Left cardiac atrium (tissue), 4 donors: ENCODE data around the gene LGR5. TPM values are rescaled to one million over a fixed set of nuclear protein-coding genes. Genes with fewer than 3 reads are reported as not detected.
A peak's percentile ranks its signal among the peaks of the same experiment; 100 is the strongest.
"Not testable (repeated sequence)": the region's sequence is repeated elsewhere in the genome, so short reads cannot be mapped to it uniquely, and the experiment has no call there.

Source experiments
- ATAC-seq, 2 donors: fragments of 200-7000 bp; cut with Tn5 transposase; one replicate each; pipeline ENCODE4 v1.9.1; 2020; ENCODE audit warnings: mild to moderate bottlenecking in 2 of 2, moderate library complexity in 2 of 2
- DNase-seq: peaks from one replicate; pipeline ENCODE4 v3.0.0-alpha.2; 2020
- intact Hi-C, 2 donors: fragments of 100-400 bp; cut with DNase I; formaldehyde crosslinking; loops; one replicate each; pipeline versions ENCODE4 v1.14.1 to v1.15.1; 2022 to 2023
- total RNA-seq, 2 donors: library from RNA; stranded (reverse); fragmentation: NEBNext Ultra II Directional; extraction: Animal tissue kit (Norgen Biotek cat#: 25700); gene quantifications; one replicate each; pipeline ENCODE4 v1.2.1, GENCODE V29; 2021
- donor health status: DM: no; HTN: yes; CAD: no.
- donor health status: DM: no; HTN: yes; CAD: no; lungs with severe emphysema.
- donor health status: DM: yes; HTN: yes; CAD: no.
- donor health status: Dilated cardiomyopathy.

The LGR5 gene
- total RNA-seq, 2 donors from 2014 or later, result 0.10 to 0.12 TPM

DNA sequence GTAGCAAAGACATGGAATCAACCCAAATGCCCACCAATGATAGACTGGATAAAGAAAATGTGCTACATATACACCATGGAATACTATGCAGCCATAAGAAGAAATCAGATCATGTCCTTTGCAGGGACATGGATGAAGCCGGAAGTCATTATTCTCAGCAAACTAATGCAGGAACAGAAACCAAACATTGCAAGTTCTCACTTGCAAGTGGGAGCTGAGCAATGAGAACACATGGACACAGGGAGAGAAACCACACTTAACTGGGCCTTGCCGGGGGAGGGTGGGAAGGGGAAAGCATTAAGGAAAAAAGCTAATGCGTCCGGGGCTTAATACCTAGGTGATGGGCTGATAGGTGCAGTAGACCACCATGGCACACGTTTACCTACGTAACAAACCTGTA is 130.3 kb downstream of the LGR5 start:
- intact Hi-C loops, ATAC-seq, DNase-seq: not testable (repeated sequence)

DNA sequence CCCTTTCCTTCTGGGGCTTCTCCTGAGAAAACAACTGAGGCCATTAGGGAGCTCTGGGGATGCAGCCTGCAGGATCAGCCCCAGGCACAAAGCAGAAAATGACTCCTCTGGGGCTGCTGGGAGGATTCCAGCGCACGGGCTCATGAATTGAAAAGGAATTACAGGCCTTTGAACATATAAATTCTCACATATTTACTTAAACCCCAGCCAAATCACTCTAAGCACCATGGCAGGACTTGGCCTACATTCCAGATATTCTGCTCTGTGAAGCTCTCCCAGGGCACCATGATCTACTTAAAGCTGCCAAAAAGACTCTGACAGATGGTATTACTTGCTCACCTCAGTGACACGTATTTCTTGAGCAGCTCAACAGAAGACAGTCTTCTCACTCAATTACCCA is 136.9 kb downstream of the LGR5 start:
- intact Hi-C loops, result no loop called here
- no peak for ATAC-seq
- DNase-seq, result no peak

DNA sequence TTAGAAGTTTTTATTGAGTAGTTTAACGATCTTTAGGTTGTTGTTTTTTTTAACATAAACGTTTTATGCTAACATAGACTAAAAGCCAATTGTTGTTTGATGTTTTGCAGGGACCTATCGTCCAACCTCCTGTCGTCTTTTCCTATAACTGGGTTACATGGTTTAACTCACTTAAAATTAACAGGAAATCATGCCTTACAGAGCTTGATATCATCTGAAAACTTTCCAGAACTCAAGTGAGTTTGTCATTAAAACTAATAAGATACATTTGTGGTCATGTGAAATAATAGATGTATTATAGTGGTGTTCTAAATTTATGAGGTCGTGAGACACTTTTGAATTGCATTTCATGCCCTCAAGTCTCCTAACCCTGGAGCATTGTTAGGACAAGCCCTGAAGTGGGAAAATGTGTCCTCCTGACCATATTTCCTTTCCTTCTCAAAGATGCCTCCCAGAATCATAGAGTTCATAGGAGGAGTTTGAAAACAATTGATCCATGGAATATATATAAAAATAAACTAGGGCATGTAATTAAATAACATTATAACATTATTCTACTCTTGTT is 139.2 kb downstream of the LGR5 start:
- no peak for DNase-seq
- intact Hi-C loops, result no loop called here

DNA sequence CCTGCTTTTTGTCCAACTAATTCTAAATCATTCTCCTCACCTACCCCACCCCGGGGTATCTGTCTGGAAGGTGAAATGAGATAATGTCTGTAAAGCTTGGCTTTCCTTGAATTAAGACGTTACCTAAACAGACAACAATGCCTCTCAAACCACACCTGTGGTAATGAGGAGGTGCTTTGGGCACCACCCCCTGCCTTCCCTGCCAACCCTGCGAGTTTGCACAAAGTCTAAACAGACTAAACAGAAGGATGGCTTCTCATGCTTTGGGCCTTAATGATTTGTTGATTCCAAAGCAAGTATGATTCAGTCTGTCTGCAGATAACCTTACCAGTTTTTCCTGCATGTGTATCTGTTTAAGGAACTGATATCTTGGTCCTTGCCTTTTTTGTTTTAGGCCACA is 141.6 kb downstream of the LGR5 start:
- ATAC-seq (no peak), DNase-seq (no peak)
- intact Hi-C loops, result no loop called here

More for the DNA sequence above, 139.2 kb downstream of the LGR5 start:
- ATAC-seq, result no peak

DNA sequence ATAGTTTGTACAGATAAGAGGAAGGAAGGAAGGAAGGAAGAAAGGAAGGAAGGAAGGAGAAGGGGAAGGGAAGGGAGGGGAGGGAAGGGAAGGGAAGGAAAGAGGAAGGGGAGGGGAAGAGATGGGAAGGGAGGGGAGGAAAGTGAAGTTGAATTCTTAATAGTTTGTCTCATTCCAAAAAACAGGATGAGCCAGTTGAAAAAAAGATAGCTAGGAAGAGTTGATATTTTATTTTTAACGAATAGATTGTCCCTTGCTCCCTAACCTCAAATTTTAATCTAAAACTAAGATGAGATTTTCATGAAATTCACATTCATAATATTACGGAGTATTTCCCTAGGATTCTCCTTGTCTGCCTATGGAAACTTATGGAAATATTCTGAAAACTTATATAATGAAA is 143.3 kb downstream of the LGR5 start:
- DNase-seq (no peak), ATAC-seq (no peak)
- intact Hi-C loops, result no loop called here

DNA sequence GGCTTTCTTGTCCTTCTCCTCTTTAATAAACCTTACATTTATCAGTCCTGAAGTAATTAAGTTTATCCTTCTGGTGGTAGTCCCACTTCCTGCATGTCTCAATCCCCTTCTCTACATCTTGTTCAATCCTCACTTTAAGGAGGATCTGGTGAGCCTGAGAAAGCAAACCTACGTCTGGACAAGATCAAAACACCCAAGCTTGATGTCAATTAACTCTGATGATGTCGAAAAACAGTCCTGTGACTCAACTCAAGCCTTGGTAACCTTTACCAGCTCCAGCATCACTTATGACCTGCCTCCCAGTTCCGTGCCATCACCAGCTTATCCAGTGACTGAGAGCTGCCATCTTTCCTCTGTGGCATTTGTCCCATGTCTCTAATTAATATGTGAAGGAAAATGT is 144.8 kb downstream of the LGR5 start:
- DNase-seq, result no peak

DNA sequence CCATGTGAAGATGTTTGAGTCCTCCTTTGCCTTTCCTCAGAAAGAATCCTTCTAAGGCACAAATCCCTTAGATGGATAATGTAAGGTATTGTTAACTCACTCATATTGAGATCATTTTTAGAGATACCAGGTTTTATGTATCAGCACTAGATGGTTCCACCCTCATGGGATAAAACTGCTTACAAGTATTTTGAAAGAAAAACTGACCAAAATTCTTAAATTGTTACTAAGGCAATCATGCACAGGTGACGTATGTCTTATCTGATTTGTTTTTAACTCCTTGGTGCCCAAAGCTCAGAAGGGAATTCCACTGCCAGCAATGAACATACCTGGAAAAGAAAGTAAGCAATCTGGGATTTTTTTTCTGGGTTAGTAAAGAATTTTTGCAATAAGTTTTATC is 145.6 kb downstream of the LGR5 start:
- ATAC-seq, result no peak
- no peak for DNase-seq
- intact Hi-C loops, result no loop called here

More for the DNA sequence above, 144.8 kb downstream of the LGR5 start:
- ATAC-seq, result no peak
- intact Hi-C loops, result no loop called here

DNA sequence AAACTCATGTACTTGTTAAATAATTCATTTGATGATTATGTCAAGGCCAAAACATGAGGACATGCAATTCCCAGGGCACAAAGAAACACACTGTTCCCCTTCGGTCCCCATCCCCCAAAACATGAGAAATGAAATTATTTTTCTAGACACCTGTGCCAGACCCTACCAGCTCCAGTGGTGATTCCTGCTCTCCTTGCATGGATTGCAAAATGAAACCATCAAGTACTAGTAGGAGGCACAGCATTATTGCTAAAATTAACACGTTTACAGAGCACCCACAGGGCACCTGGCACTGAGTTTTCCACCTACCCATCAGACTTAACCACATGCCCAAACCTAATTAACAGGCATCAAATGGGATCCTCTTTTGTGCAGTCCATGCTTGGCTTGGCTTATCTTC is 147.4 kb downstream of the LGR5 start:
- intact Hi-C loops, result no loop called here
- no peak for DNase-seq

DNA sequence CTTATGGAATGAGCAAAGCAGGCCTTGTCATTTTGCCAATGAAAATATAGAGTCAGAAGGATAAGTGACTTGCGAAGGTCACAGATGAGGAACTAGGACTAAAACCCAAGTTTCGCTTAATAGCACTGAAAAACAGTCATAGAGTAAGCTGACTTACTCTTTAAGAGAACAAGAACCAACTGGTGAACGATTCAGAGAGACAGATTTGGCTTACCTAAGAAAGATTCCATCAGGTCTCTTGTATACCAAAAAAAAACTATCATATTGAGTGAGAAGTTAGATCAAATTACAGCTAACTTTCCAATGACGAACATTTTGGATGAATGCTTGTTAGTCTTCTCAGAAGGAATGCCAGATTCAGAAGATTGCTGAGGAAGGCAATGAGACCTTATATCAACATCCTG is 149.9 kb downstream of the LGR5 start:
- DNase-seq (no peak), ATAC-seq (no peak)
- intact Hi-C loops, result no loop called here

More for the DNA sequence above, 147.4 kb downstream of the LGR5 start:
- ATAC-seq, result no peak

DNA sequence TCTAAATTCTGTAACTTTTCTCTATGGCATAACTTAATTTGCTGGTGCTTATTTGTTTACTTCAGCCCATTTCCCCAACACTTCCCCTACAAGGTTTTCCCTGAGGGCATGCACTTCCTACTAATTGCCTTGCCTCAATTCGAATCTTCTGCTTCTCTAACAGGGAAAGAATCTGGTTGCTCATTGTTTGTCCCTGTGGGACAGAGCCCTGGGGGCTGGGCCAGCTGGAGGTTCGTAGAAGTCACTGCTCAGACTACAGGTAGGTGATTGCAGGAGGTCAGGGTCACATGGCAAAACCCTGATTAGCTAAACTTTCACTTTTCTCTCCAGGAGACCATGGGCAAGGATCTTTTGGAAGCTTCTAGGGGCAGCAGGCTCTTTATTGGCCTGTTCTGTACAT is 152.0 kb downstream of the LGR5 start:
- intact Hi-C loops, result no loop called here
- DNase-seq (no peak), ATAC-seq (no peak)

DNA sequence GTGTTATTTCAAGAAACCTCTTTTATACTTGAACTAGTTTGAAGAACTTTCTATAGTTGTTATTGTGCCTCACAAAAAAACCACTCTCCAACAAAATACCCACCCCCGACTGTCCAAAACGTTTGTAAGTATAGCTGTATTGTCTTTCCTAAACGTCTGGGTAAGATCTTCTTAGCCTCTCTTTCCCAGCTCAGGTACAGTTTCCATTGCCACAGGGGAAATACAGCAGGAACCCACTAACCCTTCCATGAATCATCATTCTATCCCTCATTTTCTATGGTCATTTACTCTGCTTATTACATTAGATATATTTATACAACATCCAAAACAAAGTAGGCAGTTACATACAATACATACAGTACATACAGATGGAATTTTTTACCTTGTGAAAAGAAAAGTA is 153.2 kb downstream of the LGR5 start:
- no peak for DNase-seq
- ATAC-seq, result no peak
- intact Hi-C loops, result no loop called here

DNA sequence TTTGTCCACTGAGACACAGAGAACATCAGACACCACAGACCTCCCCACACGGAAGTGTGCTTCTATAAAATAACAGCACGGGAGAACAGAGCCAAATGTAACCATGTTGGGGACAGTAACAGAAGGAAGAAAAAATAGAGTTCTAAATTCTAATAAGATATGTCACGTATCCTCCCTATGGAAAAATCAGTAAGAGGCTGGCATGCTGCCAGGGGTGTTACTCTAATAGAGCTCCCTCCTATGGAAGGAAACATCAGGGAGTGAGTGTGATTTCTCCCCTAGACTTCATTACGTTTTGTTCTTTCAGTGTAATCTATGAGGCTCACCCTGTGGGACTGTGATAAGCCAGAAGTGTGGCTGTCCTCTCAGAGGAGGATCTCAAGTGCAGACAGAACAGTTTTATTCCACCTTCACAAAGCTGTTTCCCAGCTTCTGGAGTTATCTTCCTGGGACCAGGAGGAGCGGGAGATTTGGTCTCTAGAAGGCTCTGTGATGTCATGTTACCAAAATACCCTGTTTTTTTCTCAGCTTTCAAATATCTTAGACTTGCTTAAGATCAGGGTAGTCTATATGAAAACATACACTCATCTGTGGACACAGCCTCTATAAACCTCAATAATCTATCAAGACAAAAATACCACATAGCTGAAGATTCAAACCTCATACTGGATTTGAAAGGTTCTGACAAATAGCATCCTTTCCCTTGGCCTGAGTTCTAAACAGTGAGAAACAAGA is 154.8 kb downstream of the LGR5 start:
- ATAC-seq (peak; percentile 46 to 53), DNase-seq (peak; percentile 65)
- intact Hi-C loops, result no loop called here

DNA sequence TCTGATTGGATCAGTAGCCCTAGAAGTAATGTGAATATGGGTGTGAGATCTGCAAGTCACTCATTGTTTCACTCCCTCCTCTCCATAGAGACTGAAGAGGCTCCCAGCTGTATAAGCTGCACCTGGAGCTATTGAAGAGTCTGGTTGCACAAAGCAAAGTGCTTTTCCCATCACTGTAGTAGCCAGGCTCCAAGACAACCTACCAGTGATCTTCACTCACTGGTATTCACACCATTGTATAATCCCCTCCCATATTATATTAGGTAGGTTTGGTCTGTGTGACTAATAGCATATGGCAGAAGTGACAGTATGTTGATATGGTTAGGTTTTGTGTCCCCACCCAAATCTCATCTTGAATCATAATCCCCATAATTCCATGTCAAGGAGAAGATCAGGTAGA is 159.6 kb downstream of the LGR5 start:
- intact Hi-C loops, result no loop called here
- no peak for ATAC-seq
- DNase-seq, result no peak

DNA sequence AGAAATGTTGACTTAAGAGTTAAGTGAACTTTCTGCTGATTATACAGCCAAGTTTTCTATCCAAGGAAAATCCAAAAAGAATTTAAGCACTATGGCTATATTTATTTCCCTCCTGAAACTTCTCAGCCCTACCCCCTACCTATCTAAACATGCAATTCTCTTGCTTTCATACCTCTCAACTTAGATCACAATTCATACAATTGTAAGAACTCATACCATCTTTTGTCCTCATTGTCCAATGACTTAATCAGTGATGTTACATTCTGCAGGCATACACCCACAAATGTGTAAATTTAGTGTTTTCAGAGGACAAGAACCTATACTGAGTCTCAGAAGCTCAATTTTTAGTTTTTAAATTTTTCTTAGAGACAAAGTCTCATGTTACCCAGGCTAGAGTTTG is 161.9 kb downstream of the LGR5 start:
- intact Hi-C loops, result no loop called here
- ATAC-seq, result no peak
- DNase-seq, result no peak

DNA sequence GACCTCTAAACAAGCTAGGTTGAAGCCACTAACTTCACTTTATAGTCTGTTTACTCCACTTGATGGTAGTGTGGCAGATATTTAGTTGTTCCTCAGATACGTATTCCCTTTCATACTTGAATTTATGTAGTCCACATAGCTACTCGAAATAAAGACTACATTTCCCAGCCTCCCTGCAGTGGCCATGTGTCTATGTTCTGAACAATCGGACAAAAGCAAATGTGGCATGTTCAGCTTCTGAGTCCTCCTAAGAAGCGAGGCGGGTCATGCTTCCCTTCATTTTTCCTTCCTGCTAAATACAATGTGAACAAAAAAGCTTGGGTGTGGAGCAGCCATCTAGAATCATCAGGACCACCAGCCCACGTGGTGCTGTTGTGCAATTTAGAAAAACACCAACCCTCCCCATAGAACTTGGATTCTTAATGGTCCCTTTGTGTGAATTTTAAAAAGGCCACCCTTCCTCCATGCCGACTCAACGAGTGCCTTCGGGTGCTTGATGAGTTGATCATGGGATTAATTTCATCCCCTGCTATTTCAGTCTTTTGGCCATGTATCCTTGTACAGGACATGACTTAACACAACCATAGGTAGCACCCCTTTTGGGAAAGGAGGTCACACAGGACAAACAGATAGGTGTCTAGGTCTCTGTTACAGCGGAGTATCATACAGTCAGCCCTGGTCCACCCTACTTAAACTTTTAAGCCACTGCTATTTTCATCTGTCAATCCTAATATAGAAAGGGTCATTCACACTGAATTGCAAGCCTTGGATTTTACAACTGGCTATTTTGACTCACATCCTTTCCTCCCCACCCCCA is 163.4 kb downstream of the LGR5 start:
- DNase-seq (no peak), ATAC-seq (peak; percentile 22 to 27)
- intact Hi-C loops, result no loop called here

DNA sequence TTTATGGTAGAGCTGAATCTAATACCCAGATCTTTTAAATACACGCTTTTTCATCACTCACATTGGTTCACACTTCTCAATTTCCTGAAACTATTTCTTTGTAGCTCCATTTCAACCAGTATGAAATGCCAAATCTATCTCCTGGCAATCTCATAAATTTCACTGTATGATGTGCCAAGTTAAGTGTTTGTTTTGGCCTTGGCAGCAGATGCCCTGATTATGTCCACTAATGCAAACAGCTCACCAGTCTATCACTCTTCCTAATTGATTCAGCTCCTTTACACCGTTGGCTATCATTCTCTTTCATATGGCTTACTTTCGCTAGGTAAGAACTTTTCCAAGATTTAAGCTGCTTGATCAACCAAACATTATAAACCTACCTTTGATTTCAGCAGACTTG is 165.4 kb downstream of the LGR5 start:
- no peak for ATAC-seq
- no peak for DNase-seq
- intact Hi-C loops, result no loop called here

DNA sequence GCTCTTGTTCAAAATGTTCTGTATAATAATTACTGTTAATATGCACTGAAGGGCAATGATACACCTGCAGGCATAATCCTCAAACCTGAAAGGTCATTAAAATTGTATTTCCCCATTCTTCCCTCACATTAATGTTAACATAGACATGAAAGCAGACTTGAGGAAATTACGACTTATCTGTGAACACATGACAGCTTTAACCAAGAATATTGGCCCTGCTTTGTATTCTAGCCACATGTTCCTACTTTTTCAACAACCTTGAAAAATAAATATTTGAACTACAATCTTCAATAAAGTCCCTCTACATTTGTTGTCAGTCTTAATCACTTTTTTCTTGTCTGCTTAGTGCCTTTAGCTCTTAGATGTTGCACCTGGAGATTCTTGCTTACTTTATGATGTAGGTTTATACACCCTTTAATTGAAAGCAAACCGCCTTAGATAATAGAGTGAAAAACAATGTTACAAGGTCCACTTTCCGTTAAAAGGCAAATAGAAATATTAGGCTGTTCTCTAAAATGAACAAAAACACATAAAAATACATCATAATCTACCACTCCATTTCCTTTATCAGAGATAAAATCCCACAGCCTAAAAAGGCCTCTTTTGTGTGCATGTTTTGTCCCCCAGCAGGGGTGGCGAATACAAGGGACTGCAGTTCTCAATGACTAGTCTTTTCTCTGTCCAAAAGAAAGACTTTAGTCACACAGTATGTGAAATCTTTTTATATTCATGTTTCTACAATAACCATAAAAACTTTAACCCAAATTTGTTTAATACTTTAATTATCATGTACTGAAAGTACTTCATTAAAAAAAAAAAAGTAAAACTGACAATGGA is 168.1 kb downstream of the LGR5 start:
- DNase-seq, result no peak
- intact Hi-C loops, result no loop called here
- no peak for ATAC-seq

DNA sequence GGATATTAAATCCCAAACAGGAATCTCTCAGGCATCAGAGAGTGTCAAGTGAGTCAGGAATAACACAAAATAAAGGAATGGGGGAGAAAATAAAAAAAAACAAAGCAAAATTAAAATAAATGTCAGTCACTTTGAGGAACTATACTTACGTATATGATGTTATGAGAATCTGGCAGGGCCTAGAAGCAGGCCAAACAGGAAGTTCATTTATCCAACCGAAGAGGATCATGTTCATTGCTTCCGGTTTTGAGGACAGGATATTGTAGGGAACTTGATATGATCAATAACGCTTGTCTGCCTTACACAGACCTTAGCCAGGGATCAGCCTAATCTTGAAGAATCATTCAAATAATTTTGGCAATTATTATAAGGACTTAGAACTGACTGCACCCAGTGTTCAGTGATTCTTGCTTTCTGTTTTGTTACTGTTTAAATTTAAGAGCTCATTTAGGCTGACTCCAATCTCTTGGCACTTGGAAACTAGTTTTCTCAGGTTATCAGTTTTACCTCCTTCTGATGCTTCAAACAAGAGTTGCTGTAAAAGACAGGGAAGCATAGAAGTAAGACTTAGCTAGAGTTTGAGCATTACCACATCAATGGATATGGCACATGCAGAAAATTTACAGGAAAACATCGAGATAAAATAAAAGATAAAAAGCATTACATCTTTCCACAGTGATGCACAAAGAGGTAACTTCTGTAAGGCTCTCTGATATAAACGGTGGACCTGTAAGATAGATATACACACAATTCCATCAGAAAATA is 170.6 kb downstream of the LGR5 start:
- no peak for DNase-seq
- intact Hi-C loops, result no loop called here
- no peak for ATAC-seq

DNA sequence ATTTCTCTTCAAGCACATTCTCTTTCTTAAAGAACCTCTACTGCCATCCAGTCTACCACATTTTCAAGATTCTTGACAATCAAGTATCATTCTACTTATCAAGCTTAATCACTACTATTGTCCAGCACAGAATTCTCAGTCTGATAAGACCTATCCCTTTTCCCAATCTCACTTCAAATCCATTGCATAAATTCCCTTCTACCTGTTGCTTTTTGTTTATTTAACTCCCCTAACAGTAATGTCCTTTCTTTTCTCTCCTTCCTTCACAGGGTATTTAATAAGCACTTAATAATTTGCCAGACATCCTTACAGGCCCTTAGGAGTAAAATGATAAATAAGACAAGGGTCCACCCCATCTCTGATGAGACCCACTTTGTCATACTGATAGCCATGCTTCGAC is 182.3 kb downstream of the LGR5 start:
- intact Hi-C loops, result no loop called here
- DNase-seq (no peak), ATAC-seq (no peak)
